ENCODE data around the gene UBALD2. TPM values are rescaled to one million over a fixed set of nuclear protein-coding genes. Genes with fewer than 3 reads are reported as not detected.

Gene UBALD2
- total and polyA plus RNA-seq, 2 of the 13 experiments (the other 11 are each of a cell fraction or from before 2014, with no cell fraction given): 3.3 to 89.7 TPM

- TF ChIP-seq AKNA (CRISPR knock-in tag; IDR thresholded peaks at IDR 0.05; ENCODE audit: borderline replicate concordance): no peak
- TF ChIP-seq ZNF792 (CRISPR knock-in tag; IDR thresholded peaks at IDR 0.05): no peak; the same call in 1 of the 2 replicates
- no peak for TF ChIP-seq SIX4 (CRISPR knock-in tag; IDR thresholded peaks at IDR 0.05)
- no peak for TF ChIP-seq EZH2 (conservative IDR thresholded peaks at IDR 0.05; ENCODE audit: low read depth, low read length)
- no peak for TF ChIP-seq HNF1A (IDR thresholded peaks at IDR 0.05; ENCODE audit: low read depth)
- TF ChIP-seq HNF1A (CRISPR knock-in tag; IDR thresholded peaks at IDR 0.05; ENCODE audit: borderline replicate concordance): no peak
- TF ChIP-seq TEAD3 (CRISPR knock-in tag; optimal IDR thresholded peaks at IDR 0.05; ENCODE audit: borderline replicate concordance): peak; percentile 96
- TF ChIP-seq RAD21 (CRISPR knock-in tag; IDR thresholded peaks at IDR 0.05): peak; percentile 98
- TF ChIP-seq POGZ (CRISPR knock-in tag; IDR thresholded peaks at IDR 0.05): no peak
- no peak for TF ChIP-seq ZBTB7A (CRISPR knock-in tag; IDR thresholded peaks at IDR 0.05)
- no peak for TF ChIP-seq ZNF142 (CRISPR knock-in tag; IDR thresholded peaks at IDR 0.05)
- no peak for TF ChIP-seq NPAS2 (CRISPR knock-in tag; IDR thresholded peaks at IDR 0.05; ENCODE audit: borderline replicate concordance)
- peak; percentile 66; the same call in 1 of the 2 replicates for TF ChIP-seq SALL1 (CRISPR knock-in tag; IDR thresholded peaks at IDR 0.05)
- no peak for TF ChIP-seq FOXJ3 (CRISPR knock-in tag; IDR thresholded peaks at IDR 0.05; ENCODE audit: borderline replicate concordance)
- TF ChIP-seq CEBPG (CRISPR knock-in tag; IDR thresholded peaks at IDR 0.05): no peak
Observed at GRCh38 chr17:76278952-76279741, 14.0 kb downstream of the UBALD2 start (continued).

All from HepG2 (cell line).